Spinal cord (tissue), 10 donors: Measurements from ENCODE around the gene ZNF438. TPM values are rescaled to one million over a fixed set of nuclear protein-coding genes. Genes with fewer than 3 reads are reported as not detected.
A peak's percentile ranks its signal among the peaks of the same experiment; 100 is the strongest.

Source experiments
- DNase-seq, 6 donors: peaks; one replicate each; pipeline versions ENCODE4 v3.0.0 to v3.0.0-alpha.2; 2013 to 2015; ENCODE audit warnings: low spot score in 6 of 6, low read depth in 4 of 6
- H3K27ac ChIP-seq: one replicate; pipeline ENCODE4 v1.5.1; 2013; ENCODE audit warnings: low read depth, low read length, control low read depth
- H3K27me3 ChIP-seq: one replicate; pipeline ENCODE4 v1.6.1; 2013; ENCODE audit warnings: low read length; ENCODE audit not compliant: control insufficient read depth, insufficient read depth
- H3K36me3 ChIP-seq: one replicate; pipeline ENCODE4 v1.6.1; 2013; ENCODE audit warnings: low read length; ENCODE audit not compliant: control insufficient read depth, insufficient read depth
- H3K4me1 ChIP-seq: one replicate; pipeline ENCODE4 v1.6.1; 2013; ENCODE audit warnings: low read length; ENCODE audit not compliant: control insufficient read depth, insufficient read depth
- H3K4me3 ChIP-seq: one replicate; pipeline ENCODE4 v1.5.1; 2013; ENCODE audit warnings: low read depth, low read length, control low read depth
- H3K9me3 ChIP-seq: one replicate; pipeline ENCODE4 v1.6.1; 2013; ENCODE audit warnings: low read length; ENCODE audit not compliant: control insufficient read depth, insufficient read depth
- WGBS: methylation state at CpG from one replicate; pipeline ENCODE4 v1.1.5; 2013; ENCODE audit warnings: missing lambda C conversion rate; ENCODE audit not compliant: insufficient coverage; 5-methylcytosine and 5-hydroxymethylcytosine counted together
- polyA plus RNA-seq, 2 donors: library from polyadenylated mRNA; unstranded; fragments of 120-200 nt; gene quantifications; one replicate each; pipeline ENCODE4 v1.2.1, GENCODE V29; 2013; ENCODE audit not compliant: insufficient read length in 2 of 2
- total RNA-seq, 2 donors: library from RNA; depleted of rRNA in 1 of 2; stranded (reverse); fragments of 120-200 nt in 1 of 2; fragments of >200 nt in 1 of 2; gene quantifications; one replicate each; pipeline versions ENCODE4 v1.2.3 to v1.2.4, GENCODE V29; 2013 to 2014
- donor health status: healthy.

The ZNF438 gene
- total and polyA plus RNA-seq, 4 donors = 5.8 to 12.4 (median 7.0) TPM

- WGBS = 17% methylated on average over 1 of the region's 1 CpG
- peak in 3 of 6 donors; percentile 17 to 91 (median 24) for DNase-seq
- Histone ChIP-seq H3K4me1 (no peaks in the 10 kb centered on the region), H3K27ac (no peak overlapping the region), H3K36me3 (no peaks in the 10 kb centered on the region), H3K9me3 (no peaks in the 10 kb centered on the region), H3K27me3 (no peaks in the 10 kb centered on the region), H3K4me3 (no peak overlapping the region)
These were observed 163.1 kb downstream of the ZNF438 start for GRCh38 chr10:30868611-30869010.

GRCh38 chr10:30866896-30867295, 164.8 kb downstream of the ZNF438 start:
- Histone ChIP-seq H3K9me3 (no peaks in the 10 kb centered on the region), H3K27ac (no peak overlapping the region), H3K4me1 (no peaks in the 10 kb centered on the region), H3K36me3 (no peaks in the 10 kb centered on the region), H3K27me3 (no peaks in the 10 kb centered on the region), H3K4me3 (no peak overlapping the region)
- no CpG with 5 or more reads among the region's 2 CpGs for WGBS
- no peak for DNase-seq

GRCh38 chr10:30865141-30865926, 166.3 kb downstream of the ZNF438 start:
- Histone ChIP-seq H3K36me3 (no peaks in the 10 kb centered on the region), H3K9me3 (no peaks in the 10 kb centered on the region), H3K4me3 (no peak overlapping the region), H3K4me1 (no peaks in the 10 kb centered on the region), H3K27ac (no peak overlapping the region), H3K27me3 (no peaks in the 10 kb centered on the region)
- WGBS = 100% methylated on average over 2 of the region's 7 CpGs
- no peak for DNase-seq

GRCh38 chr10:30863516-30864210, 168.0 kb downstream of the ZNF438 start:
- no peaks in the 10 kb centered on the region for H3K9me3 ChIP-seq
- H3K4me1 ChIP-seq = no peaks in the 10 kb centered on the region
- no peak overlapping the region for H3K27ac ChIP-seq
- no peaks in the 10 kb centered on the region for H3K27me3 ChIP-seq
- no peak overlapping the region for H3K4me3 ChIP-seq
- no peak for DNase-seq
- 97% methylated on average over 6 of the region's 9 CpGs for WGBS
- H3K36me3 ChIP-seq = no peaks in the 10 kb centered on the region

GRCh38 chr10:30862486-30862885, 169.2 kb downstream of the ZNF438 start:
- Histone ChIP-seq H3K27me3 (no peaks in the 10 kb centered on the region), H3K4me1 (no peaks in the 10 kb centered on the region), H3K36me3 (no peaks in the 10 kb centered on the region), H3K27ac (no peak overlapping the region), H3K4me3 (no peak overlapping the region), H3K9me3 (no peaks in the 10 kb centered on the region)
- DNase-seq = no peak
- no CpG with 5 or more reads among the region's 2 CpGs for WGBS

GRCh38 chr10:30861976-30862375, 169.7 kb downstream of the ZNF438 start:
- no peaks in the 10 kb centered on the region for H3K4me1 ChIP-seq
- 100% methylated on average over 1 of the region's 3 CpGs for WGBS
- H3K27ac ChIP-seq = no peak overlapping the region

GRCh38 chr10:30861221-30861620, 170.4 kb downstream of the ZNF438 start:
- Histone ChIP-seq H3K36me3 (no peaks in the 10 kb centered on the region), H3K9me3 (no peaks in the 10 kb centered on the region), H3K4me1 (no peaks in the 10 kb centered on the region), H3K4me3 (no peak overlapping the region), H3K27me3 (no peaks in the 10 kb centered on the region), H3K27ac (no peak overlapping the region)
- DNase-seq = no peak
- WGBS = no CpG with 5 or more reads among the region's 1 CpG

More at GRCh38 chr10:30861976-30862375, 169.7 kb downstream of the ZNF438 start:
- no peak overlapping the region for H3K4me3 ChIP-seq
- no peaks in the 10 kb centered on the region for H3K9me3 ChIP-seq
- DNase-seq = no peak
- no peaks in the 10 kb centered on the region for H3K27me3 ChIP-seq
- no peaks in the 10 kb centered on the region for H3K36me3 ChIP-seq

GRCh38 chr10:30858499-30858898, 173.2 kb downstream of the ZNF438 start:
- H3K27ac ChIP-seq = no peak overlapping the region
- no peaks in the 10 kb centered on the region for H3K9me3 ChIP-seq
- no peaks in the 10 kb centered on the region for H3K36me3 ChIP-seq
- WGBS = 30% methylated on average over 2 of the region's 2 CpGs
- H3K4me1 ChIP-seq = no peaks in the 10 kb centered on the region
- H3K27me3 ChIP-seq = no peaks in the 10 kb centered on the region
- peak in 1 of 6 donors; percentile 15 for DNase-seq
- H3K4me3 ChIP-seq = no peak overlapping the region

- DNase-seq = peak in 2 of 6 donors; percentile 18 to 76
- Histone ChIP-seq H3K9me3 (no peaks in the 10 kb centered on the region), H3K4me1 (no peaks in the 10 kb centered on the region), H3K27ac (peak overlapping the region; percentile 22), H3K27me3 (no peaks in the 10 kb centered on the region), H3K36me3 (no peaks in the 10 kb centered on the region), H3K4me3 (no peak overlapping the region)
- WGBS = 43% methylated on average over 1 of the region's 3 CpGs
These were observed 173.9 kb downstream of the ZNF438 start for GRCh38 chr10:30857803-30858202.

- no peak overlapping the region for H3K27ac ChIP-seq
- H3K36me3 ChIP-seq = no peaks in the 10 kb centered on the region
- H3K27me3 ChIP-seq = no peaks in the 10 kb centered on the region
- WGBS = 91% methylated on average over 5 of the region's 5 CpGs
- H3K4me3 ChIP-seq = no peak overlapping the region
- H3K4me1 ChIP-seq = no peaks in the 10 kb centered on the region
- H3K9me3 ChIP-seq = no peaks in the 10 kb centered on the region
- DNase-seq = no peak
These were observed 176.5 kb downstream of the ZNF438 start for GRCh38 chr10:30855131-30855530.
